ENCODE data around the gene MYH10.

MYH10 gene

GRCh38 chr17:8593830-8594229, 36.7 kb downstream of the MYH10 start:
- Histone ChIP-seq H3K9ac (ENCODE audit: low read length) (no peak overlapping the region), H3K4me2 (ENCODE audit: low read length, poor library complexity, severe bottlenecking) (no peak overlapping the region), H2AFZ (ENCODE audit: low read depth, low read length) (no peak overlapping the region), H3K27me3 (ENCODE audit: control insufficient read depth in 1 of 2, insufficient read depth in 1 of 2, low read length in 2 of 2) (no peaks in the 10 kb centered on the region), H3K4ac (ENCODE audit: low read depth in 1 of 2, low read length in 2 of 2) (no peak overlapping the region), H2BK5ac (ENCODE audit: low read depth, low read length, poor library complexity, severe bottlenecking) (no peak overlapping the region), H3K79me1 (replicated peaks; ENCODE audit: low read length, poor library complexity, severe bottlenecking) (peaks cover 23% of the 10 kb centered on the region), H3K9me3 (ENCODE audit: control insufficient read depth, low read length) (no peaks in the 10 kb centered on the region), H4K91ac (ENCODE audit: low read length) (no peak overlapping the region), H3K4me1 (ENCODE audit: control insufficient read depth, insufficient read depth, low read depth, low read length) (no peaks in the 10 kb centered on the region), H3K23ac (ENCODE audit: low read length in 2 of 2) (no peak overlapping the region), H2BK12ac (ENCODE audit: low read length in 2 of 2) (no peak overlapping the region), H2AK5ac (ENCODE audit: low read length, severe bottlenecking) (no peak overlapping the region), H3K4me3 (ENCODE audit: insufficient read depth in 1 of 2, low read depth in 1 of 2, low read length in 2 of 2) (no peak overlapping the region), H3K36me3 (ENCODE audit: control insufficient read depth in 1 of 2, insufficient read depth in 2 of 2, low read depth in 1 of 2, low read length in 2 of 2) (no peaks in the 10 kb centered on the region), H2BK120ac (ENCODE audit: low read depth, low read length) (no peak overlapping the region), H4K8ac (ENCODE audit: low read length) (no peak overlapping the region), H2BK15ac (ENCODE audit: low read depth, poor library complexity, severe bottlenecking) (no peak overlapping the region), H3K18ac (ENCODE audit: low read depth in 1 of 2, low read length in 2 of 2) (no peak overlapping the region), H3K14ac (ENCODE audit: low read length in 2 of 2) (no peak overlapping the region), H3K27ac (ENCODE audit: low read length, poor library complexity, severe bottlenecking) (no peak overlapping the region)
- WGBS: no CpG with 5 or more reads among the region's 1 CpG
- DNase-seq: no peak

- Histone ChIP-seq H2BK5ac (ENCODE audit: low read depth, low read length, poor library complexity, severe bottlenecking) (no peak overlapping the region), H2AFZ (ENCODE audit: low read depth, low read length) (no peak overlapping the region), H3K23ac (ENCODE audit: low read length in 2 of 2) (no peak overlapping the region), H3K4me1 (ENCODE audit: control insufficient read depth, insufficient read depth, low read depth, low read length) (no peaks in the 10 kb centered on the region), H3K27ac (ENCODE audit: low read length, poor library complexity, severe bottlenecking) (no peak overlapping the region), H2BK12ac (ENCODE audit: low read length in 2 of 2) (no peak overlapping the region), H3K79me1 (replicated peaks; ENCODE audit: low read length, poor library complexity, severe bottlenecking) (peaks cover 25% of the 10 kb centered on the region), H4K91ac (ENCODE audit: low read length) (no peak overlapping the region), H3K4me3 (ENCODE audit: insufficient read depth in 1 of 2, low read depth in 1 of 2, low read length in 2 of 2) (no peak overlapping the region), H2AK5ac (ENCODE audit: low read length, severe bottlenecking) (no peak overlapping the region), H3K4me2 (ENCODE audit: low read length, poor library complexity, severe bottlenecking) (no peak overlapping the region), H3K27me3 (ENCODE audit: control insufficient read depth in 1 of 2, insufficient read depth in 1 of 2, low read length in 2 of 2) (no peaks in the 10 kb centered on the region), H3K18ac (ENCODE audit: low read depth in 1 of 2, low read length in 2 of 2) (no peak overlapping the region), H4K8ac (ENCODE audit: low read length) (no peak overlapping the region), H3K4ac (ENCODE audit: low read depth in 1 of 2, low read length in 2 of 2) (no peak overlapping the region), H3K14ac (ENCODE audit: low read length in 2 of 2) (no peak overlapping the region), H2BK120ac (ENCODE audit: low read depth, low read length) (no peak overlapping the region), H3K36me3 (ENCODE audit: control insufficient read depth in 1 of 2, insufficient read depth in 2 of 2, low read depth in 1 of 2, low read length in 2 of 2) (no peaks in the 10 kb centered on the region), H2BK15ac (ENCODE audit: low read depth, poor library complexity, severe bottlenecking) (no peak overlapping the region), H3K9ac (ENCODE audit: low read length) (no peak overlapping the region), H3K9me3 (ENCODE audit: control insufficient read depth, low read length) (no peaks in the 10 kb centered on the region)
- no CpG with 5 or more reads among the region's 2 CpGs for WGBS
- no peak for DNase-seq
Observed at GRCh38 chr17:8593276-8593675, 37.2 kb downstream of the MYH10 start.

GRCh38 chr17:8588877-8589554, 41.5 kb downstream of the MYH10 start:
- Histone ChIP-seq H2BK5ac (ENCODE audit: low read depth, low read length, poor library complexity, severe bottlenecking) (no peak overlapping the region), H4K8ac (ENCODE audit: low read length) (no peak overlapping the region), H3K36me3 (ENCODE audit: control insufficient read depth in 1 of 2, insufficient read depth in 2 of 2, low read depth in 1 of 2, low read length in 2 of 2) (peaks cover 5% of the 10 kb centered on the region in 2 experiments), H3K9ac (ENCODE audit: low read length) (no peak overlapping the region), H3K27ac (ENCODE audit: low read length, poor library complexity, severe bottlenecking) (no peak overlapping the region), H3K79me1 (replicated peaks; ENCODE audit: low read length, poor library complexity, severe bottlenecking) (peaks cover 42% of the 10 kb centered on the region), H2BK12ac (ENCODE audit: low read length in 2 of 2) (no peak overlapping the region), H3K27me3 (ENCODE audit: control insufficient read depth in 1 of 2, insufficient read depth in 1 of 2, low read length in 2 of 2) (no peaks in the 10 kb centered on the region), H2AFZ (ENCODE audit: low read depth, low read length) (no peak overlapping the region), H3K4ac (ENCODE audit: low read depth in 1 of 2, low read length in 2 of 2) (no peak overlapping the region), H3K4me1 (ENCODE audit: control insufficient read depth, insufficient read depth, low read depth, low read length) (no peaks in the 10 kb centered on the region), H3K23ac (ENCODE audit: low read length in 2 of 2) (no peak overlapping the region), H2BK120ac (ENCODE audit: low read depth, low read length) (no peak overlapping the region), H3K4me3 (ENCODE audit: insufficient read depth in 1 of 2, low read depth in 1 of 2, low read length in 2 of 2) (no peak overlapping the region), H3K4me2 (ENCODE audit: low read length, poor library complexity, severe bottlenecking) (no peak overlapping the region), H3K14ac (ENCODE audit: low read length in 2 of 2) (no peak overlapping the region), H2BK15ac (ENCODE audit: low read depth, poor library complexity, severe bottlenecking) (no peak overlapping the region), H3K9me3 (ENCODE audit: control insufficient read depth, low read length) (no peaks in the 10 kb centered on the region), H3K18ac (ENCODE audit: low read depth in 1 of 2, low read length in 2 of 2) (no peak overlapping the region), H2AK5ac (ENCODE audit: low read length, severe bottlenecking) (no peak overlapping the region), H4K91ac (ENCODE audit: low read length) (no peak overlapping the region)
- no peak for DNase-seq
- 97% methylated on average over 6 of the region's 8 CpGs for WGBS

GRCh38 chr17:8586766-8587165, 43.8 kb downstream of the MYH10 start:
- Histone ChIP-seq H3K9me3 (ENCODE audit: control insufficient read depth, low read length) (no peaks in the 10 kb centered on the region), H3K9ac (ENCODE audit: low read length) (no peak overlapping the region), H4K8ac (ENCODE audit: low read length) (no peak overlapping the region), H4K91ac (ENCODE audit: low read length) (no peak overlapping the region), H2AFZ (ENCODE audit: low read depth, low read length) (no peak overlapping the region), H3K79me1 (replicated peaks; ENCODE audit: low read length, poor library complexity, severe bottlenecking) (peaks cover 45% of the 10 kb centered on the region), H3K27me3 (ENCODE audit: control insufficient read depth in 1 of 2, insufficient read depth in 1 of 2, low read length in 2 of 2) (no peaks in the 10 kb centered on the region), H3K4me3 (ENCODE audit: insufficient read depth in 1 of 2, low read depth in 1 of 2, low read length in 2 of 2) (no peak overlapping the region), H3K4me1 (ENCODE audit: control insufficient read depth, insufficient read depth, low read depth, low read length) (no peaks in the 10 kb centered on the region), H3K23ac (ENCODE audit: low read length in 2 of 2) (no peak overlapping the region), H2BK120ac (ENCODE audit: low read depth, low read length) (no peak overlapping the region), H3K14ac (ENCODE audit: low read length in 2 of 2) (no peak overlapping the region), H3K4me2 (ENCODE audit: low read length, poor library complexity, severe bottlenecking) (no peak overlapping the region), H2BK12ac (ENCODE audit: low read length in 2 of 2) (peak overlapping the region in 1 of 2 experiments; percentile 47), H2AK5ac (ENCODE audit: low read length, severe bottlenecking) (no peak overlapping the region), H3K18ac (ENCODE audit: low read depth in 1 of 2, low read length in 2 of 2) (no peak overlapping the region), H2BK5ac (ENCODE audit: low read depth, low read length, poor library complexity, severe bottlenecking) (no peak overlapping the region), H2BK15ac (ENCODE audit: low read depth, poor library complexity, severe bottlenecking) (no peak overlapping the region), H3K27ac (ENCODE audit: low read length, poor library complexity, severe bottlenecking) (no peak overlapping the region), H3K4ac (ENCODE audit: low read depth in 1 of 2, low read length in 2 of 2) (no peak overlapping the region), H3K36me3 (ENCODE audit: control insufficient read depth in 1 of 2, insufficient read depth in 2 of 2, low read depth in 1 of 2, low read length in 2 of 2) (peaks cover 5% of the 10 kb centered on the region in 2 experiments)
- 91% methylated on average over 4 of the region's 4 CpGs for WGBS
- no peak for DNase-seq
